Transverse colon (tissue), 4 donors: ENCODE results near the gene PHLDA3.

Experiments
- CTCF ChIP-seq, 5 experiments: fragments of 200-600 bp in 3 of 5; fragments of 450-650 bp in 2 of 5; sonication (generic) in 3 of 5; IDR thresholded peaks; 1 replicate in 2 of 5; 2 replicates in 3 of 5; pipeline ENCODE4 v1.5.1; 2016 to 2017; ENCODE audit warnings: antibody characterized with exemption in 5 of 5, inconsistent platforms in 3 of 5, mild to moderate bottlenecking in 2 of 5, moderate library complexity in 1 of 5
- EP300 ChIP-seq: sonication (generic); formaldehyde crosslinking; IDR thresholded peaks from one replicate; pipeline ENCODE4 v1.6.1; 2017; ENCODE audit warnings: antibody characterized with exemption, low read depth
- POLR2A ChIP-seq: fragments of 450-650 bp; IDR thresholded peaks from one replicate; pipeline ENCODE4 v1.6.1; 2016; ENCODE audit warnings: antibody characterized with exemption, mild to moderate bottlenecking, moderate library complexity
- POLR2AphosphoS5 ChIP-seq, 3 donors: sonication (generic); formaldehyde crosslinking; IDR thresholded peaks; one replicate each; pipeline ENCODE4 v1.6.1; 2016; ENCODE audit warnings: antibody characterized with exemption in 3 of 3

DNA sequence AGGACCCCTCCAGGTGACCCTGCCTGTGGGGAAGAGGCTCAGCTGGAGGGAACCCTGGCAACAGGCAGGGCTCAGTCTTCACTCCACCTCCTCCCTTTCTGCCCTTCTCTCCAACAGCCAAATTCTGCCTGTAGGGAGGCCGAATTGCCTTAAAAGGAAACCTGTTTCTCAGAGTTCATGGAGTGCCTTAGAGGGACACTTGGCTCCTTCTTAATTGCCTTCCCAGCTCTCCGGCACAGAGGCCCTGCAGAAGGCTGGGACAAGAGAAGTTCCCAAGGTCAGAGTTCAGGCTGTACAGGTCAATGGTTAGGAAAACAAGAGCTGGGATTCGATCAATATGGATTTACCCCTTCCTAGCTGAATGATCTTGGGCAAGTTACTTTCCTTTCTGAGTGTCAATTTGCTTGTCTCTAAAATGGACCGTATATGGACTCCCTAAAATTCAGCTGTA is 31.7 kb upstream of the PHLDA3 start:
- no peak for TF ChIP-seq CTCF (IDR thresholded peaks at IDR 0.05)
- peak in 1 of 3 donors; percentile 11 for TF ChIP-seq POLR2AphosphoS5 (IDR thresholded peaks at IDR 0.05)
- no peak for TF ChIP-seq EP300
- no peak for TF ChIP-seq POLR2A
